Liver (tissue), 9 donors: Measurements from ENCODE around the gene TNFSF15. TPM values are rescaled to one million over a fixed set of nuclear protein-coding genes. Genes with fewer than 3 reads are reported as not detected.

Source experiments
- DNase-seq: peaks from one replicate; pipeline ENCODE4 v3.0.0-alpha.2; 2017; ENCODE audit warnings: low spot score
- H3K27ac ChIP-seq, 2 donors: one replicate each; pipeline ENCODE4 v1.7.0; 2013; ENCODE audit warnings: inconsistent platforms in 2 of 2, low read length in 2 of 2, control low read depth in 1 of 2, low read depth in 1 of 2, mild to moderate bottlenecking in 1 of 2
- H3K27me3 ChIP-seq, 4 donors: one replicate each; pipeline versions ENCODE4 v1.6.1 to v1.7.0; 2013; ENCODE audit warnings: low read length in 3 of 4, inconsistent platforms in 1 of 4, mild to moderate bottlenecking in 1 of 4, moderate library complexity in 1 of 4; ENCODE audit not compliant: control insufficient read depth in 4 of 4, insufficient read depth in 4 of 4
- H3K36me3 ChIP-seq, 4 donors: one replicate each; pipeline versions ENCODE4 v1.6.1 to v1.7.0; 2013; ENCODE audit warnings: low read length in 3 of 4, mild to moderate bottlenecking in 3 of 4, low read depth in 1 of 4, moderate library complexity in 1 of 4; ENCODE audit not compliant: control insufficient read depth in 4 of 4, insufficient read depth in 3 of 4
- H3K4me1 ChIP-seq, 4 donors: one replicate each; pipeline versions ENCODE4 v1.6.1 to v1.7.0; 2013; ENCODE audit warnings: low read length in 3 of 4, mild to moderate bottlenecking in 3 of 4, moderate library complexity in 1 of 4; ENCODE audit not compliant: control insufficient read depth in 4 of 4, insufficient read depth in 4 of 4
- H3K4me3 ChIP-seq, 3 donors: one replicate each; pipeline versions ENCODE4 v1.6.1 to v1.7.0; 2013; ENCODE audit warnings: low read length in 3 of 3, control low read depth in 1 of 3, low read depth in 1 of 3, mild to moderate bottlenecking in 1 of 3
- H3K9ac ChIP-seq, 2 donors: one replicate each; pipeline ENCODE4 v1.7.0; 2013; ENCODE audit warnings: low read length in 2 of 2, mild to moderate bottlenecking in 2 of 2, moderate library complexity in 2 of 2, control low read depth in 1 of 2, low read depth in 1 of 2
- H3K9me3 ChIP-seq, 4 donors: one replicate each; pipeline versions ENCODE4 v1.6.1 to v1.7.0; 2013; ENCODE audit warnings: low read length in 3 of 4; ENCODE audit not compliant: control insufficient read depth in 4 of 4
- ATF3 ChIP-seq: IDR thresholded peaks from 2 replicates; pipeline ENCODE4 v1.6.1; 2016; ENCODE audit warnings: antibody characterized with exemption
- CTCF ChIP-seq: fragments of 150-350 bp; IDR thresholded peaks from 2 replicates; pipeline ENCODE4 v1.5.1; 2017; ENCODE audit warnings: improper control_type of control experiment, low read depth, low read length; ENCODE audit not compliant: missing input control
- EGR1 ChIP-seq, 2 donors: IDR thresholded peaks; 2 replicates each; pipeline ENCODE4 v1.6.1; 2016 to 2018; ENCODE audit warnings: antibody characterized with exemption in 2 of 2, low read depth in 2 of 2
- FOXA1 ChIP-seq: IDR thresholded peaks from 2 replicates; pipeline ENCODE4 v1.6.1; 2016; ENCODE audit warnings: antibody characterized with exemption
- FOXA2 ChIP-seq: IDR thresholded peaks from 2 replicates; pipeline ENCODE4 v1.6.1; 2016; ENCODE audit warnings: antibody characterized with exemption
- GABPA ChIP-seq, 2 donors: IDR thresholded peaks in 1 of 2; conservative IDR thresholded peaks in 1 of 2; 2 replicates each; pipeline ENCODE4 v1.6.1; 2016; ENCODE audit warnings: antibody characterized with exemption in 2 of 2, mild to moderate bottlenecking in 1 of 2, moderate library complexity in 1 of 2
- HNF4A ChIP-seq, 2 donors: conservative IDR thresholded peaks; 2 replicates each; pipeline ENCODE4 v1.6.1; 2016; ENCODE audit warnings: antibody characterized with exemption in 2 of 2, mild to moderate bottlenecking in 2 of 2
- HNF4G ChIP-seq: IDR thresholded peaks from 2 replicates; pipeline ENCODE4 v1.6.1; 2016; ENCODE audit warnings: antibody characterized with exemption
- JUND ChIP-seq, 2 donors: IDR thresholded peaks; 2 replicates each; pipeline ENCODE4 v1.6.1; 2016; ENCODE audit warnings: antibody characterized with exemption in 2 of 2
- MAX ChIP-seq: IDR thresholded peaks from 2 replicates; pipeline ENCODE4 v1.6.1; 2016; ENCODE audit warnings: antibody characterized with exemption
- RAD21 ChIP-seq, 2 donors: IDR thresholded peaks; 2 replicates each; pipeline ENCODE4 v1.6.1; 2016; ENCODE audit warnings: antibody characterized with exemption in 2 of 2, mild to moderate bottlenecking in 2 of 2
- REST ChIP-seq: IDR thresholded peaks from 2 replicates; pipeline ENCODE4 v1.6.1; 2016; ENCODE audit warnings: antibody characterized with exemption, mild to moderate bottlenecking
- RXRA ChIP-seq, 2 donors: IDR thresholded peaks; 2 replicates each; pipeline ENCODE4 v1.6.1; 2017 to 2018; ENCODE audit warnings: antibody characterized with exemption in 2 of 2, mild to moderate bottlenecking in 1 of 2
- SP1 ChIP-seq: IDR thresholded peaks from 2 replicates; pipeline ENCODE4 v1.6.1; 2018; ENCODE audit warnings: antibody characterized with exemption, mild to moderate bottlenecking
- YY1 ChIP-seq: IDR thresholded peaks from 2 replicates; pipeline ENCODE4 v1.6.1; 2016; ENCODE audit warnings: antibody characterized with exemption, mild to moderate bottlenecking
- ZBTB33 ChIP-seq: IDR thresholded peaks from 2 replicates; pipeline ENCODE4 v1.6.1; 2016; ENCODE audit warnings: antibody characterized with exemption
- WGBS: extraction: QIAGEN DNeasy Blood & Tissue Kit; methylation state at CpG from one replicate; pipeline ENCODE4 v1.1.7; 2013; 5-methylcytosine and 5-hydroxymethylcytosine counted together
- polyA plus RNA-seq, 2 donors: library from polyadenylated mRNA; stranded (reverse) in 1 of 2; unstranded in 1 of 2; fragments of 200-250 nt in 1 of 2; fragments of >200 nt in 1 of 2; fragmentation: Nextera tagmentation in 1 of 2; extraction: Ambion mirVana in 1 of 2; gene quantifications; one replicate each; pipeline versions ENCODE4 v1.2.1 to v1.2.3, GENCODE V29; 2013 to 2015
- total RNA-seq, 2 donors: library from RNA; depleted of rRNA; stranded (reverse); fragments of >200 nt; gene quantifications; one replicate each; pipeline ENCODE4 v1.2.3, GENCODE V29; 2014
- donor health status: healthy.
- donor health status: healthy.
- donor health status: healthy.
- donor health status: healthy.
- donor health status: healthy.

The TNFSF15 gene
- total and polyA plus RNA-seq, 4 donors, result 0.01 to 0.42 (median 0.08) TPM; not detected in 1

- Histone ChIP-seq H3K4me1 (no peaks in the 10 kb centered on the region), H3K27me3 (no peaks in the 10 kb centered on the region), H3K9ac (no peak overlapping the region), H3K4me3 (no peak overlapping the region), H3K36me3 (no peaks in the 10 kb centered on the region), H3K27ac (no peak overlapping the region), H3K9me3 (no peaks in the 10 kb centered on the region)
- WGBS, result 80% methylated on average over 2 of the region's 2 CpGs
- TF ChIP-seq GABPA (IDR thresholded peaks at IDR 0.05 in 1 of 2, conservative IDR thresholded peaks at IDR 0.05 in 1 of 2), result no peak
- no peak for TF ChIP-seq HNF4A (conservative IDR thresholded peaks at IDR 0.05)
- TF ChIP-seq MAX, result no peak
- no peak for TF ChIP-seq JUND (IDR thresholded peaks at IDR 0.05)
- TF ChIP-seq REST, result no peak
- no peak for TF ChIP-seq HNF4G
- TF ChIP-seq CTCF, result no peak
- no peak for TF ChIP-seq ZBTB33
- no peak for TF ChIP-seq RAD21 (IDR thresholded peaks at IDR 0.05)
- TF ChIP-seq SP1, result no peak
- no peak for TF ChIP-seq RXRA (IDR thresholded peaks at IDR 0.05)
- no peak for TF ChIP-seq EGR1 (IDR thresholded peaks at IDR 0.05; ENCODE audit: low read depth in 2 of 2)
- no peak for TF ChIP-seq FOXA1
- no peak for TF ChIP-seq FOXA2
- no peak for TF ChIP-seq YY1
- TF ChIP-seq ATF3, result no peak
- DNase-seq, result no peak
Observed at GRCh38 chr9:114849450-114849849, 43.6 kb upstream of the TNFSF15 start.
